K562 (cell line): ENCODE measurements around the gene RHBDD1. TPM values are rescaled to one million over a fixed set of nuclear protein-coding genes. Genes with fewer than 3 reads are reported as not detected.

Experiments used
- BCOR ChIP-seq: fragments of 450-650 bp; IDR thresholded peaks from 2 replicates; pipeline ENCODE4 v1.6.1; 2016
- CSDE1 ChIP-seq, 2 experiments: fragments of 450-650 bp; IDR thresholded peaks; 2 replicates each; pipeline ENCODE4 v1.6.1; 2016; ENCODE audit warnings: mild to moderate bottlenecking in 1 of 2
- CXXC5 ChIP-seq: fragments of 250-450 bp; sonication (Bioruptor Pico); IDR thresholded peaks from 2 replicates; pipeline ENCODE4 v1.8.0; 2022; ENCODE audit warnings: inconsistent platforms, mild to moderate bottlenecking, moderate library complexity
- NBN ChIP-seq: fragments of 450-650 bp; IDR thresholded peaks from 2 replicates; pipeline ENCODE4 v1.6.1; 2016; ENCODE audit warnings: low read depth, mild to moderate bottlenecking
- NR3C1 ChIP-seq: sonication (generic); formaldehyde crosslinking; IDR thresholded peaks from 2 replicates; pipeline ENCODE4 v1.8.1; 2022; ENCODE audit warnings: missing genetic modification reagents
- SNIP1 ChIP-seq: fragments of 450-650 bp; IDR thresholded peaks from 2 replicates; pipeline ENCODE4 v1.7.1; 2017; ENCODE audit warnings: low read depth, mild to moderate bottlenecking
- SREBF2 ChIP-seq: sonication (generic); formaldehyde crosslinking; IDR thresholded peaks from 2 replicates; pipeline ENCODE4 v1.4.0; 2020; ENCODE audit warnings: mild to moderate bottlenecking, missing genetic modification reagents
- THRAP3 ChIP-seq: fragments of 450-650 bp; IDR thresholded peaks from 2 replicates; pipeline ENCODE4 v1.6.1; 2016; ENCODE audit warnings: mild to moderate bottlenecking, inconsistent platforms, borderline replicate concordance
- ZNF12 ChIP-seq: sonication (generic); formaldehyde crosslinking; IDR thresholded peaks from 2 replicates; pipeline ENCODE4 v1.4.0; 2020; ENCODE audit warnings: mild to moderate bottlenecking, missing genetic modification reagents
- ZNF551 ChIP-seq: fragments of 250-450 bp; sonication (Bioruptor Pico); IDR thresholded peaks from 2 replicates; pipeline ENCODE4 v1.5.0; 2021; ENCODE audit warnings: mild to moderate bottlenecking, moderate library complexity
- ZNF785 ChIP-seq: fragments of 250-450 bp; sonication (Bioruptor Pico); IDR thresholded peaks from 2 replicates; pipeline ENCODE4 v1.4.0; 2020; ENCODE audit warnings: mild to moderate bottlenecking
- polyA plus RNA-seq, 8 experiments: library from polyadenylated mRNA; depleted of rRNA in 4 of 8; stranded (reverse) in 5 of 8; unstranded in 3 of 8; fragments of >200 nt; fragmentation: Nextera tagmentation in 2 of 8; fragmentation: Illumina TruSeq in 1 of 8; extraction: Ambion mirVana in 2 of 8; extraction: Trizol in 1 of 8; gene quantifications; 2 replicates each; pipeline versions ENCODE4 v1.2.1 to v1.2.3, GENCODE V29; 2011 to 2014; ENCODE audit warnings: inconsistent platforms in 1 of 8, missing spikeins in 1 of 8
- total RNA-seq, 7 experiments: library from RNA; depleted of rRNA in 6 of 7; stranded (reverse); fragments of >200 nt in 6 of 7; fragmentation: Illumina TruSeq in 2 of 7; extraction: Trizol in 2 of 7; gene quantifications; 2 replicates each; pipeline versions ENCODE4 v1.2.1 to v1.2.3, GENCODE V29; 2011 to 2021; ENCODE audit warnings: low replicate concordance in 1 of 7
- TF ChIP-seq, protein P1 (sequence below), 2 experiments: fragments of 450-650 bp in 1 of 2; sonication (generic) in 1 of 2; formaldehyde crosslinking in 1 of 2; IDR thresholded peaks; 2 replicates each; pipeline versions ENCODE4 v1.7.1 to v1.9.0; 2016 to 2022; ENCODE audit warnings: inconsistent platforms in 1 of 2, mild to moderate bottlenecking in 1 of 2, missing genetic modification reagents in 1 of 2
- TF ChIP-seq, protein P2 (sequence below): fragments of 450-650 bp; formaldehyde crosslinking; IDR thresholded peaks from 2 replicates; pipeline ENCODE4 v1.4.0; 2022; ENCODE audit warnings: mild to moderate bottlenecking, moderate library complexity
- TF ChIP-seq, protein P3 (sequence below): sonication (generic); formaldehyde crosslinking; IDR thresholded peaks from 2 replicates; pipeline ENCODE4 v1.8.0; 2022; ENCODE audit warnings: missing genetic modification reagents, mild to moderate bottlenecking, borderline replicate concordance
- TF ChIP-seq, protein P4 (sequence below), 2 experiments: fragments of 450-650 bp in 1 of 2; sonication (generic) in 1 of 2; formaldehyde crosslinking; conservative IDR thresholded peaks; 2 replicates each; pipeline versions ENCODE4 v1.4.0 to v1.8.1; 2020 to 2022; ENCODE audit warnings: mild to moderate bottlenecking in 1 of 2, missing genetic modification reagents in 1 of 2

The RHBDD1 gene
- total and polyA plus RNA-seq, 9 of the 15 experiments (the other 6 are each of a cell fraction or from before 2014, with no cell fraction given), result 4.8 to 34.8 (median 15.6) TPM

DNA sequence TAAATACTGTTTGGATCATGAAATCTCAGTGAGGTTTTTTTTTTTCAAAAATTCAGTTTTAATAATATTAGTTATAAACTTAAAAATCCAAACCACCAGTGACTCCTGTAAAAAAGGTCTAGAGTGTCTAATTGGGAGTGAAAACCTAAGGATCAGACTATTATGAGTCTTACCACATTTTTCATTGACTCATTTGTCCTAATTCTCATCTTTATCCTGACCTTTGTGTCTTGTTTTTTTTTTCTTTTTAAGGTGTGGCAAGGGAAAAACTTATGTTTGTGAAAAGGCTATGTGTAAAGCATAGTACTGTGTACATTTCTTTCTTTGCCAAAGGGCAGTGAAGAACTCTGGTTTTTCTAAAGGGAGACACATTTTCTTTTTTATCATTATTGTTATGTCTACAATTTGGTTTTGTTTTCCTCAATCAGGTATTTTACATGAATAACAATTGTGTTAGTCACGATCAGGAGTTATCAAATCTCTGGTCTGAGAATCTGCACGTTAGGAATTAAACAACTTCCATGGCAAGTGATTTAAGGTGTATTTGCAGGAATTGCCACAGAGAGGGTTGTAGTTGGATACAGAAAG is 52.6 kb downstream of the RHBDD1 start (continued):
- TF ChIP-seq, protein P1, sequence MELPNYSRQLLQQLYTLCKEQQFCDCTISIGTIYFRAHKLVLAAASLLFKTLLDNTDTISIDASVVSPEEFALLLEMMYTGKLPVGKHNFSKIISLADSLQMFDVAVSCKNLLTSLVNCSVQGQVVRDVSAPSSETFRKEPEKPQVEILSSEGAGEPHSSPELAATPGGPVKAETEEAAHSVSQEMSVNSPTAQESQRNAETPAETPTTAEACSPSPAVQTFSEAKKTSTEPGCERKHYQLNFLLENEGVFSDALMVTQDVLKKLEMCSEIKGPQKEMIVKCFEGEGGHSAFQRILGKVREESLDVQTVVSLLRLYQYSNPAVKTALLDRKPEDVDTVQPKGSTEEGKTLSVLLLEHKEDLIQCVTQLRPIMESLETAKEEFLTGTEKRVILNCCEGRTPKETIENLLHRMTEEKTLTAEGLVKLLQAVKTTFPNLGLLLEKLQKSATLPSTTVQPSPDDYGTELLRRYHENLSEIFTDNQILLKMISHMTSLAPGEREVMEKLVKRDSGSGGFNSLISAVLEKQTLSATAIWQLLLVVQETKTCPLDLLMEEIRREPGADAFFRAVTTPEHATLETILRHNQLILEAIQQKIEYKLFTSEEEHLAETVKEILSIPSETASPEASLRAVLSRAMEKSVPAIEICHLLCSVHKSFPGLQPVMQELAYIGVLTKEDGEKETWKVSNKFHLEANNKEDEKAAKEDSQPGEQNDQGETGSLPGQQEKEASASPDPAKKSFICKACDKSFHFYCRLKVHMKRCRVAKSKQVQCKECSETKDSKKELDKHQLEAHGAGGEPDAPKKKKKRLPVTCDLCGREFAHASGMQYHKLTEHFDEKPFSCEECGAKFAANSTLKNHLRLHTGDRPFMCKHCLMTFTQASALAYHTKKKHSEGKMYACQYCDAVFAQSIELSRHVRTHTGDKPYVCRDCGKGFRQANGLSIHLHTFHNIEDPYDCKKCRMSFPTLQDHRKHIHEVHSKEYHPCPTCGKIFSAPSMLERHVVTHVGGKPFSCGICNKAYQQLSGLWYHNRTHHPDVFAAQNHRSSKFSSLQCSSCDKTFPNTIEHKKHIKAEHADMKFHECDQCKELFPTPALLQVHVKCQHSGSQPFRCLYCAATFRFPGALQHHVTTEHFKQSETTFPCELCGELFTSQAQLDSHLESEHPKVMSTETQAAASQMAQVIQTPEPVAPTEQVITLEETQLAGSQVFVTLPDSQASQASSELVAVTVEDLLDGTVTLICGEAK (IDR thresholded peaks at IDR 0.05), result no peak
- TF ChIP-seq, protein P1 (CRISPR knock-in tag; IDR thresholded peaks at IDR 0.05), result no peak
- TF ChIP-seq SREBF2 (CRISPR knock-in tag) (no peak), NR3C1 (CRISPR knock-in tag) (no peak), ZNF785 (CRISPR knock-in tag) (no peak), NBN (no peak), CXXC5 (no peak), ZNF551 (CRISPR knock-in tag) (no peak), THRAP3 (no peak), BCOR (no peak), CSDE1 (IDR thresholded peaks at IDR 0.05) (no peak), SNIP1 (no peak), ZNF12 (no peak)
- TF ChIP-seq, protein P2, sequence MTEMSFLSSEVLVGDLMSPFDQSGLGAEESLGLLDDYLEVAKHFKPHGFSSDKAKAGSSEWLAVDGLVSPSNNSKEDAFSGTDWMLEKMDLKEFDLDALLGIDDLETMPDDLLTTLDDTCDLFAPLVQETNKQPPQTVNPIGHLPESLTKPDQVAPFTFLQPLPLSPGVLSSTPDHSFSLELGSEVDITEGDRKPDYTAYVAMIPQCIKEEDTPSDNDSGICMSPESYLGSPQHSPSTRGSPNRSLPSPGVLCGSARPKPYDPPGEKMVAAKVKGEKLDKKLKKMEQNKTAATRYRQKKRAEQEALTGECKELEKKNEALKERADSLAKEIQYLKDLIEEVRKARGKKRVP, result no peak
- TF ChIP-seq, protein P3, sequence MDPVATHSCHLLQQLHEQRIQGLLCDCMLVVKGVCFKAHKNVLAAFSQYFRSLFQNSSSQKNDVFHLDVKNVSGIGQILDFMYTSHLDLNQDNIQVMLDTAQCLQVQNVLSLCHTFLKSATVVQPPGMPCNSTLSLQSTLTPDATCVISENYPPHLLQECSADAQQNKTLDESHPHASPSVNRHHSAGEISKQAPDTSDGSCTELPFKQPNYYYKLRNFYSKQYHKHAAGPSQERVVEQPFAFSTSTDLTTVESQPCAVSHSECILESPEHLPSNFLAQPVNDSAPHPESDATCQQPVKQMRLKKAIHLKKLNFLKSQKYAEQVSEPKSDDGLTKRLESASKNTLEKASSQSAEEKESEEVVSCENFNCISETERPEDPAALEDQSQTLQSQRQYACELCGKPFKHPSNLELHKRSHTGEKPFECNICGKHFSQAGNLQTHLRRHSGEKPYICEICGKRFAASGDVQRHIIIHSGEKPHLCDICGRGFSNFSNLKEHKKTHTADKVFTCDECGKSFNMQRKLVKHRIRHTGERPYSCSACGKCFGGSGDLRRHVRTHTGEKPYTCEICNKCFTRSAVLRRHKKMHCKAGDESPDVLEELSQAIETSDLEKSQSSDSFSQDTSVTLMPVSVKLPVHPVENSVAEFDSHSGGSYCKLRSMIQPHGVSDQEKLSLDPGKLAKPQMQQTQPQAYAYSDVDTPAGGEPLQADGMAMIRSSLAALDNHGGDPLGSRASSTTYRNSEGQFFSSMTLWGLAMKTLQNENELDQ, result no peak
- TF ChIP-seq, protein P4, sequence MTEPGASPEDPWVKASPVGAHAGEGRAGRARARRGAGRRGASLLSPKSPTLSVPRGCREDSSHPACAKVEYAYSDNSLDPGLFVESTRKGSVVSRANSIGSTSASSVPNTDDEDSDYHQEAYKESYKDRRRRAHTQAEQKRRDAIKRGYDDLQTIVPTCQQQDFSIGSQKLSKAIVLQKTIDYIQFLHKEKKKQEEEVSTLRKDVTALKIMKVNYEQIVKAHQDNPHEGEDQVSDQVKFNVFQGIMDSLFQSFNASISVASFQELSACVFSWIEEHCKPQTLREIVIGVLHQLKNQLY (CRISPR knock-in tag; conservative IDR thresholded peaks at IDR 0.05), result no peak
